ENCODE data around the gene MOBP. TPM values are rescaled to one million over a fixed set of nuclear protein-coding genes. Genes with fewer than 3 reads are reported as not detected.

The MOBP gene
- total and polyA plus RNA-seq, 9 of the 15 experiments (the other 6 are each of a cell fraction or from before 2014, with no cell fraction given) = 0.09 to 0.33 (median 0.11) TPM; not detected in 4

- H3K9ac ChIP-seq (ENCODE audit: insufficient read depth in 1 of 2, low read depth in 2 of 2, low read length in 2 of 2) = no peak overlapping the region; a peak in 1 of 4 replicates
Observed at GRCh38 chr3:39428745-39429201, 38.7 kb upstream of the MOBP start.

GRCh38 chr3:39429466-39429865 lies 38.0 kb upstream of the MOBP start:
- DNase-seq (ENCODE audit: extremely low read depth in 1 of 4, low spot score in 3 of 4) (no peak), FAIRE-seq (no peak), ATAC-seq (no peak)
- no peak for TF ChIP-seq ZNF449 (CRISPR knock-in tag; IDR thresholded peaks at IDR 0.05)
- TF ChIP-seq SIX5 (IDR thresholded peaks at IDR 0.05; ENCODE audit: borderline replicate concordance in 1 of 2, insufficient read depth in 1 of 2, low read depth in 1 of 2, low read length in 2 of 2) = no peak
- no peak for TF ChIP-seq SMARCB1 (IDR thresholded peaks at IDR 0.05; ENCODE audit: insufficient read length, low read depth)
- no peak for TF ChIP-seq CEBPB (tag; IDR thresholded peaks at IDR 0.05)
- TF ChIP-seq ZNF134 (CRISPR knock-in tag; conservative IDR thresholded peaks at IDR 0.05) = no peak
- no peak for TF ChIP-seq DMBX1 (CRISPR knock-in tag; IDR thresholded peaks at IDR 0.05; ENCODE audit: borderline replicate concordance)
- no peak for TF ChIP-seq ZNF766 (CRISPR knock-in tag; conservative IDR thresholded peaks at IDR 0.05)
- intact Hi-C loops (cut with micrococcal nuclease) (no loop called here), in situ Hi-C loops (cut with MboI) (no loop called here)
- 0% methylated on average over 11 of the region's 11 CpGs for WGBS (ENCODE audit: insufficient coverage, low coverage, missing lambda C conversion rate)
- Histone ChIP-seq H3K9me1 (ENCODE audit: control insufficient read depth, insufficient read depth, low read length) (no peaks in the 10 kb centered on the region), H3K27me3 (ENCODE audit: control insufficient read depth in 2 of 2, insufficient read depth in 2 of 2, low read length in 2 of 2) (peaks cover 29 to 39% of the 10 kb centered on the region in 2 experiments), H3K9ac (ENCODE audit: insufficient read depth in 1 of 2, low read depth in 2 of 2, low read length in 2 of 2) (no peak overlapping the region), H3K4me1 (replicated peaks in 1 of 2; ENCODE audit: control insufficient read depth in 2 of 2, insufficient read depth in 2 of 2, low read length in 2 of 2) (peaks cover 0 to 4% of the 10 kb centered on the region in 2 experiments; a peak in 2 of 5 replicates), H3K9me3 (replicated peaks; ENCODE audit: control insufficient read depth, insufficient read depth, low read depth, low read length) (no peaks in the 10 kb centered on the region), H4K20me1 (replicated peaks; ENCODE audit: control insufficient read depth, insufficient read depth, low read length) (no peaks in the 10 kb centered on the region), H3K4me3 (no peak overlapping the region), H3K36me3 (ENCODE audit: control insufficient read depth, insufficient read depth, low read length) (no peaks in the 10 kb centered on the region), H3K79me2 (ENCODE audit: control insufficient read depth, insufficient read depth, low read length) (no peaks in the 10 kb centered on the region), H2AFZ (ENCODE audit: low read depth, low read length) (no peak overlapping the region), H3K27ac (ENCODE audit: extremely low read depth, low read depth, low read length) (no peak overlapping the region), H3K4me2 (ENCODE audit: insufficient read depth, low read length) (no peak overlapping the region)
- ChIA-PET CTCF (ENCODE audit: low intra/inter-chr PET ratio) (no interaction called here), POLR2A (interaction anchor here (0.6 to 1.0 kb wide), 3 partner anchors 10 to 41 kb away, joined by 3 to 4 read pairs (median 3); no protein-coding TSS in a partner anchor)
- BruUV-seq (replicated peaks) = no TSS peak

More at GRCh38 chr3:39428745-39429201, 38.7 kb upstream of the MOBP start:
- POLR2A ChIA-PET = interaction anchor here (0.6 to 1.0 kb wide), 2 partner anchors 11 to 40 kb away, joined by 3 to 4 read pairs; no protein-coding TSS in a partner anchor
- H3K27me3 ChIP-seq (ENCODE audit: control insufficient read depth in 2 of 2, insufficient read depth in 2 of 2, low read length in 2 of 2) = peaks cover 29 to 32% of the 10 kb centered on the region in 2 experiments
- TF ChIP-seq NFIC (IDR thresholded peaks at IDR 0.05) = peak; percentile 81
- TF ChIP-seq HIVEP1 (CRISPR knock-in tag; IDR thresholded peaks at IDR 0.05) = no peak
- TF ChIP-seq NELFE (IDR thresholded peaks at IDR 0.05; ENCODE audit: insufficient read depth, insufficient read length) = no peak
- TF ChIP-seq HNRNPLL (IDR thresholded peaks at IDR 0.05; ENCODE audit: low read depth, low read length, poor library complexity, severe bottlenecking) = peak; percentile 63
- H3K4me1 ChIP-seq (replicated peaks in 1 of 2; ENCODE audit: control insufficient read depth in 2 of 2, insufficient read depth in 2 of 2, low read length in 2 of 2) = peaks cover 0 to 4% of the 10 kb centered on the region in 2 experiments; a peak in 2 of 5 replicates
- DNase-seq (ENCODE audit: extremely low read depth in 1 of 4, low spot score in 3 of 4) (no peak), FAIRE-seq (no peak), ATAC-seq (no peak; the same call in 1 of the 3 replicates)
- no peak overlapping the region for H3K27ac ChIP-seq (ENCODE audit: extremely low read depth, low read depth, low read length)
- intact Hi-C loops (cut with micrococcal nuclease) = no loop called here
- CTCF ChIA-PET (ENCODE audit: low intra/inter-chr PET ratio) = no interaction called here
- no peaks in the 10 kb centered on the region for H3K79me2 ChIP-seq (ENCODE audit: control insufficient read depth, insufficient read depth, low read length)
- H4K20me1 ChIP-seq (replicated peaks; ENCODE audit: control insufficient read depth, insufficient read depth, low read length) = no peaks in the 10 kb centered on the region
- no peaks in the 10 kb centered on the region for H3K36me3 ChIP-seq (ENCODE audit: control insufficient read depth, insufficient read depth, low read length)
- H3K4me3 ChIP-seq = no peak overlapping the region
- in situ Hi-C loops (cut with MboI) = no loop called here
- no peaks in the 10 kb centered on the region for H3K9me3 ChIP-seq (replicated peaks; ENCODE audit: control insufficient read depth, insufficient read depth, low read depth, low read length)
- no peak overlapping the region for H2AFZ ChIP-seq (ENCODE audit: low read depth, low read length)
- 19% methylated on average over 22 of the region's 22 CpGs for WGBS (ENCODE audit: insufficient coverage, low coverage, missing lambda C conversion rate)
- BruUV-seq (replicated peaks) = no TSS peak
- no peaks in the 10 kb centered on the region for H3K9me1 ChIP-seq (ENCODE audit: control insufficient read depth, insufficient read depth, low read length)
- no peak overlapping the region for H3K4me2 ChIP-seq (ENCODE audit: insufficient read depth, low read length)

All from K562 (cell line).